Measurements from ENCODE around the gene GDF7. TPM values are rescaled to one million over a fixed set of nuclear protein-coding genes. Genes with fewer than 3 reads are reported as not detected.

Gene GDF7
- polyA plus RNA-seq, 3 donors, result not detected

DNA sequence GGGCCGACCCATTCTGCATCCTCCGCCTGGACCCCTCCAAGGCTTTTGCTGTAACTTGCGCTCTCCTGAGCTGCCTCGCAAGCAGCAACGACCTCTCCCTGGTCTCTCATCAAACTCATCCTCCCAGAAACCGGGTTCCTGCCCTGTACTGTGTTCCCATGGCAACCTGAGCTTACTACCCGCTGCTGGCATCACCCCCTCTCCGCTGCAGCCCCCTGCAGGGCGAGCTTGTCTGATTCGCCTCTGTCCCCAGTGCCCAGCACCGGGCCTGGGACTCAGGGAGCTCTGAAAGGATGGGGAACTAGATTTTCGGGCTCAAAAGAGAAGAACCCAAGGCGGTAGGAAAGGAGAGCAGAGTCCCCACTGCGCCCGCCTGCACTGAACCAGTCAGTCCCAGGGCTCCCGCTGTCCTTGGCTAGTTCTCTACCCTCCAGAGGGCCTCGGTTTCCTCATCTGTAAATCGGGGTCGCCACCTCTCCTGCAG, 16.5 kb upstream of the GDF7 start:
- H3K4me3 ChIP-seq (replicated peaks in 1 of 3; ENCODE audit: low read depth in 2 of 3, low read length in 3 of 3), result peak overlapping the region; percentile 68 to 86 (median 80)
- H3K36me3 ChIP-seq (replicated peaks in 1 of 2; ENCODE audit: control insufficient read depth in 1 of 2, insufficient read depth in 2 of 2, low read length in 2 of 2), result peaks cover 12 to 24% of the 10 kb centered on the region in 2 donors
- peak overlapping the region; percentile 95 for H3K9ac ChIP-seq (ENCODE audit: insufficient read depth, low read length, poor library complexity, severe bottlenecking)
- intact Hi-C loops (cut with micrococcal nuclease), result loop anchor here in 1 of 2 donors (10.0 kb wide), 1 partner anchor 746 kb away; the partner anchor contains the start of gene TTC32
- H3K27me3 ChIP-seq (ENCODE audit: control insufficient read depth in 2 of 2, insufficient read depth in 2 of 2, low read length in 2 of 2), result no peaks in the 10 kb centered on the region
- TF ChIP-seq, protein P1, sequence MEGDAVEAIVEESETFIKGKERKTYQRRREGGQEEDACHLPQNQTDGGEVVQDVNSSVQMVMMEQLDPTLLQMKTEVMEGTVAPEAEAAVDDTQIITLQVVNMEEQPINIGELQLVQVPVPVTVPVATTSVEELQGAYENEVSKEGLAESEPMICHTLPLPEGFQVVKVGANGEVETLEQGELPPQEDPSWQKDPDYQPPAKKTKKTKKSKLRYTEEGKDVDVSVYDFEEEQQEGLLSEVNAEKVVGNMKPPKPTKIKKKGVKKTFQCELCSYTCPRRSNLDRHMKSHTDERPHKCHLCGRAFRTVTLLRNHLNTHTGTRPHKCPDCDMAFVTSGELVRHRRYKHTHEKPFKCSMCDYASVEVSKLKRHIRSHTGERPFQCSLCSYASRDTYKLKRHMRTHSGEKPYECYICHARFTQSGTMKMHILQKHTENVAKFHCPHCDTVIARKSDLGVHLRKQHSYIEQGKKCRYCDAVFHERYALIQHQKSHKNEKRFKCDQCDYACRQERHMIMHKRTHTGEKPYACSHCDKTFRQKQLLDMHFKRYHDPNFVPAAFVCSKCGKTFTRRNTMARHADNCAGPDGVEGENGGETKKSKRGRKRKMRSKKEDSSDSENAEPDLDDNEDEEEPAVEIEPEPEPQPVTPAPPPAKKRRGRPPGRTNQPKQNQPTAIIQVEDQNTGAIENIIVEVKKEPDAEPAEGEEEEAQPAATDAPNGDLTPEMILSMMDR (IDR thresholded peaks at IDR 0.05), result no peak
- H3K4me2 ChIP-seq (replicated peaks; ENCODE audit: extremely low read depth, low read length, poor library complexity, severe bottlenecking), result peak overlapping the region; percentile 76
- no peaks in the 10 kb centered on the region for H3K9me3 ChIP-seq (replicated peaks in 1 of 2; ENCODE audit: control insufficient read depth in 1 of 2, insufficient read depth in 1 of 2, low read length in 2 of 2)
- H4K20me1 ChIP-seq (ENCODE audit: insufficient read depth, low read length), result peaks cover 38% of the 10 kb centered on the region
- H3K79me2 ChIP-seq (ENCODE audit: insufficient read depth, low read length), result peaks cover 43% of the 10 kb centered on the region
- H3K4me1 ChIP-seq (ENCODE audit: control insufficient read depth in 1 of 2, insufficient read depth in 2 of 2, low read length in 2 of 2), result peaks cover 36 to 41% of the 10 kb centered on the region in 2 donors
- peak overlapping the region; percentile 88 to 99 for H3K4me3 Mint-ChIP-seq
- peaks cover 49% of the 10 kb centered on the region for H3K4me1 Mint-ChIP-seq
- H3K27ac ChIP-seq (ENCODE audit: low read depth in 1 of 2, low read length in 2 of 2), result peak overlapping the region; percentile 63 to 97
- peaks cover 0 to 5% (median 1%) of the 10 kb centered on the region in 7 donors for H3K9me3 Mint-ChIP-seq
- peaks cover 19 to 30% of the 10 kb centered on the region in 2 donors for H3K36me3 Mint-ChIP-seq
- WGBS (ENCODE audit: insufficient coverage), result 13% methylated on average over 18 of the region's 19 CpGs
- H2AFZ ChIP-seq (ENCODE audit: insufficient read depth, low read depth, low read length, poor library complexity, severe bottlenecking), result peak overlapping the region; percentile 98
- peak overlapping the region; percentile 92 to 97 (median 95) for H3K27ac Mint-ChIP-seq
- DNase-seq, result peak; percentile 27 to 54 (median 36)
- H3K27me3 Mint-ChIP-seq (ENCODE audit: low read depth in 3 of 3), result peaks cover 0 to 4% (median 4%) of the 10 kb centered on the region in 3 donors

DNA sequence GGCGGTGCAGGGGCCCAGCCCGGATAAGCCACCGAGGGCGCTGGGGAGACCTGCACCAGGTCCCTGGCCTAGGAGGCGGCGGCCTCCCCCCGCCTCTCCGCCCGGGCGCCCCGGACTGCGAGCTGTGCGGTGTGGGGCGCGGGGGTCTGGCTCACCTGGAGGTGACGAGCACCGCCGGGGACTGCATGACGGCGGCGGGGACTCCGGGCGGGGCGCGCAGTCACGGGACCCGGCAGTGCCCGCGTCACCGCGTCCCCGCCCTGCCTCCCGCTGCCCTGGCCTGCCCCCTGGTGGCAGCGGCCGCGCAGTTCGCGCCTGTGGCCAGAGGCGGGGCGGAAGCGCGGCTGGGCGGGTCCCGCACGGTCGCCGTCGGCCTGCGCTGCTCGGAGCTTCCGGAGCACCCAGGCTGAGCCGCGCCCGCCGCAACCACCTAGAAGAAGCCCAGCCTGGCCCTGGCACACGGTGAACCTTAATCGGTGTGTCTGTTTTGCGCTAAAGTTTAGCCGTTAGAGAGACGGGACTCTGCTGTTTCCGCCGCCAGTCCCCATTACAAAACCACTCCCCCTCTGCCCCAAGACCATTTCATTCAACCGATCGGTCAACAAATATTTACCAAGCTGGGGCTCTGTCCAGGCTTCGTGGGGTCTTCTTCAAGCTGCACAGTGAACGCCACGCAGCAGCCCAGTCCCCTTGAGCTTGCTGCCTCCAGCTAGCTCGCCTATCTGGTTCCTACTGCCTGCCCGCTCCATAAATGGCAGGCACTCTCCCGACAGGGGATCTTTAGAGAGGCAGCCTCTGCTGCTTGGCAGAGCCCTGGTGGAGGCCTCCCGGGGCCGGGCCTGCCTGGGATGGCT, 15.8 kb upstream of the GDF7 start, which contains the start of gene HS1BP3:
HS1BP3 (minus strand) TSS at position 222 of the 854 bp plus-strand sequence; CDS start at position 187, 35 bp downstream.
- Histone ChIP-seq H3K27me3 (ENCODE audit: control insufficient read depth in 2 of 2, insufficient read depth in 2 of 2, low read length in 2 of 2) (no peaks in the 10 kb centered on the region), H3K36me3 (replicated peaks in 1 of 2; ENCODE audit: control insufficient read depth in 1 of 2, insufficient read depth in 2 of 2, low read length in 2 of 2) (peaks cover 8 to 18% of the 10 kb centered on the region in 2 donors), H4K20me1 (ENCODE audit: insufficient read depth, low read length) (peaks cover 31% of the 10 kb centered on the region), H2AFZ (ENCODE audit: insufficient read depth, low read depth, low read length, poor library complexity, severe bottlenecking) (peak within 1 kb of the TSS; percentile 98), H3K79me2 (ENCODE audit: insufficient read depth, low read length) (peaks cover 43% of the 10 kb centered on the region), H3K27ac (ENCODE audit: low read depth in 1 of 2, low read length in 2 of 2) (peak within 1 kb of the TSS; percentile 63 to 97), H3K4me2 (replicated peaks; ENCODE audit: extremely low read depth, low read length, poor library complexity, severe bottlenecking) (peak within 1 kb of the TSS; percentile 76), H3K9ac (ENCODE audit: insufficient read depth, low read length, poor library complexity, severe bottlenecking) (peak within 1 kb of the TSS; percentile 95), H3K9me3 (replicated peaks in 1 of 2; ENCODE audit: control insufficient read depth in 1 of 2, insufficient read depth in 1 of 2, low read length in 2 of 2) (no peaks in the 10 kb centered on the region), H3K4me1 (ENCODE audit: control insufficient read depth in 1 of 2, insufficient read depth in 2 of 2, low read length in 2 of 2) (peaks cover 36 to 41% of the 10 kb centered on the region in 2 donors), H3K4me3 (replicated peaks in 1 of 3; ENCODE audit: low read depth in 2 of 3, low read length in 3 of 3) (peak within 1 kb of the TSS; percentile 68 to 86 (median 80))
- Mint-ChIP-seq H3K27me3 (ENCODE audit: low read depth in 3 of 3) (peaks cover 3 to 4% (median 3%) of the 10 kb centered on the region in 3 donors), H3K27ac (peak within 1 kb of the TSS; percentile 93 to 97 (median 95)), H3K36me3 (peaks cover 14 to 27% of the 10 kb centered on the region in 2 donors), H3K4me1 (peaks cover 49% of the 10 kb centered on the region), H3K4me3 (peak within 1 kb of the TSS; percentile 88 to 99), H3K9me3 (peaks cover 0 to 5% (median 1%) of the 10 kb centered on the region in 7 donors)
- DNase-seq, result peak; percentile 82 to 90 (median 85)
- WGBS (ENCODE audit: insufficient coverage), result under 1% methylated on average over 70 of the region's 72 CpGs
- TF ChIP-seq, protein P1 (IDR thresholded peaks at IDR 0.05), result peak; percentile 97
- intact Hi-C loops (cut with micrococcal nuclease), result loop anchor here in 1 of 2 donors (10.0 kb wide), 1 partner anchor 746 kb away; the partner anchor contains the start of gene TTC32

Data from CD14-positive monocyte (primary cell).